ENCODE data around the gene PLXNA4.

DNA sequence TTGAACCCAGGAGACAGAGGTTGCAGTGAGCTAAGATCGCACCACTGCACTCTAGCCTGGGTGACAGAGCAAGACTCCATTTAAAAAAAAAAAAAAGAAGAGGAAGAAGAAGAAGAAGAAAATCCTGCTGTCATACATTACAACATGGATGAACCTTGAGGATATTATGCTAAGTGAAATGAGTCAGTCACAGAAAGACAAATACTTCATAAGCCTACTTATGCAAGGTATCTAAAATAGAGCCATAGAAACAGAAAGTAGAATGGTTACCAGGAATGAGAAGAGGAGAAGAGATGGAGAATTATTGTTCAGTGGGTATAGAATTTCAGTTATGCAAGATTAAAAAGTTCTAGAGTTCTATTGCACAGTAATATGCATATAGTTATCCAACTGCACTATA is 466.5 kb downstream of the PLXNA4 start:
- TF ChIP-seq, protein P1, sequence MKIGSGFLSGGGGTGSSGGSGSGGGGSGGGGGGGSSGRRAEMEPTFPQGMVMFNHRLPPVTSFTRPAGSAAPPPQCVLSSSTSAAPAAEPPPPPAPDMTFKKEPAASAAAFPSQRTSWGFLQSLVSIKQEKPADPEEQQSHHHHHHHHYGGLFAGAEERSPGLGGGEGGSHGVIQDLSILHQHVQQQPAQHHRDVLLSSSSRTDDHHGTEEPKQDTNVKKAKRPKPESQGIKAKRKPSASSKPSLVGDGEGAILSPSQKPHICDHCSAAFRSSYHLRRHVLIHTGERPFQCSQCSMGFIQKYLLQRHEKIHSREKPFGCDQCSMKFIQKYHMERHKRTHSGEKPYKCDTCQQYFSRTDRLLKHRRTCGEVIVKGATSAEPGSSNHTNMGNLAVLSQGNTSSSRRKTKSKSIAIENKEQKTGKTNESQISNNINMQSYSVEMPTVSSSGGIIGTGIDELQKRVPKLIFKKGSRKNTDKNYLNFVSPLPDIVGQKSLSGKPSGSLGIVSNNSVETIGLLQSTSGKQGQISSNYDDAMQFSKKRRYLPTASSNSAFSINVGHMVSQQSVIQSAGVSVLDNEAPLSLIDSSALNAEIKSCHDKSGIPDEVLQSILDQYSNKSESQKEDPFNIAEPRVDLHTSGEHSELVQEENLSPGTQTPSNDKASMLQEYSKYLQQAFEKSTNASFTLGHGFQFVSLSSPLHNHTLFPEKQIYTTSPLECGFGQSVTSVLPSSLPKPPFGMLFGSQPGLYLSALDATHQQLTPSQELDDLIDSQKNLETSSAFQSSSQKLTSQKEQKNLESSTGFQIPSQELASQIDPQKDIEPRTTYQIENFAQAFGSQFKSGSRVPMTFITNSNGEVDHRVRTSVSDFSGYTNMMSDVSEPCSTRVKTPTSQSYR (CRISPR knock-in tag; IDR thresholded peaks at IDR 0.05), result no peak
- TF ChIP-seq, protein P2, sequence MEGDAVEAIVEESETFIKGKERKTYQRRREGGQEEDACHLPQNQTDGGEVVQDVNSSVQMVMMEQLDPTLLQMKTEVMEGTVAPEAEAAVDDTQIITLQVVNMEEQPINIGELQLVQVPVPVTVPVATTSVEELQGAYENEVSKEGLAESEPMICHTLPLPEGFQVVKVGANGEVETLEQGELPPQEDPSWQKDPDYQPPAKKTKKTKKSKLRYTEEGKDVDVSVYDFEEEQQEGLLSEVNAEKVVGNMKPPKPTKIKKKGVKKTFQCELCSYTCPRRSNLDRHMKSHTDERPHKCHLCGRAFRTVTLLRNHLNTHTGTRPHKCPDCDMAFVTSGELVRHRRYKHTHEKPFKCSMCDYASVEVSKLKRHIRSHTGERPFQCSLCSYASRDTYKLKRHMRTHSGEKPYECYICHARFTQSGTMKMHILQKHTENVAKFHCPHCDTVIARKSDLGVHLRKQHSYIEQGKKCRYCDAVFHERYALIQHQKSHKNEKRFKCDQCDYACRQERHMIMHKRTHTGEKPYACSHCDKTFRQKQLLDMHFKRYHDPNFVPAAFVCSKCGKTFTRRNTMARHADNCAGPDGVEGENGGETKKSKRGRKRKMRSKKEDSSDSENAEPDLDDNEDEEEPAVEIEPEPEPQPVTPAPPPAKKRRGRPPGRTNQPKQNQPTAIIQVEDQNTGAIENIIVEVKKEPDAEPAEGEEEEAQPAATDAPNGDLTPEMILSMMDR (IDR thresholded peaks at IDR 0.05), result no peak
- TF ChIP-seq, protein P3, sequence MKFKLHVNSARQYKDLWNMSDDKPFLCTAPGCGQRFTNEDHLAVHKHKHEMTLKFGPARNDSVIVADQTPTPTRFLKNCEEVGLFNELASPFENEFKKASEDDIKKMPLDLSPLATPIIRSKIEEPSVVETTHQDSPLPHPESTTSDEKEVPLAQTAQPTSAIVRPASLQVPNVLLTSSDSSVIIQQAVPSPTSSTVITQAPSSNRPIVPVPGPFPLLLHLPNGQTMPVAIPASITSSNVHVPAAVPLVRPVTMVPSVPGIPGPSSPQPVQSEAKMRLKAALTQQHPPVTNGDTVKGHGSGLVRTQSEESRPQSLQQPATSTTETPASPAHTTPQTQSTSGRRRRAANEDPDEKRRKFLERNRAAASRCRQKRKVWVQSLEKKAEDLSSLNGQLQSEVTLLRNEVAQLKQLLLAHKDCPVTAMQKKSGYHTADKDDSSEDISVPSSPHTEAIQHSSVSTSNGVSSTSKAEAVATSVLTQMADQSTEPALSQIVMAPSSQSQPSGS (CRISPR knock-in tag; IDR thresholded peaks at IDR 0.05; ENCODE audit: borderline replicate concordance, low read depth), result no peak
- no peak for TF ChIP-seq SMAD3 (CRISPR knock-in tag; IDR thresholded peaks at IDR 0.05; ENCODE audit: borderline replicate concordance)

Measured in WTC11 (cell line).